Effector CD8-positive, alpha-beta T cell (primary cell): Measurements from ENCODE around the gene BRCC3.
"Not testable (repeated sequence)": the region's sequence is repeated elsewhere in the genome, so short reads cannot be mapped to it uniquely, and the experiment has no call there.

Experiments
- DNase-seq: peaks from one replicate; lab custom pipeline; 2025; lab: John Stamatoyannopoulos, UW

The BRCC3 gene

GRCh38 chrX:155143959-155144548 is 72.7 kb downstream of the BRCC3 start:
- DNase-seq: no peak

GRCh38 chrX:155144926-155145325 is 73.6 kb downstream of the BRCC3 start:
- no peak for DNase-seq

- not testable (repeated sequence) for DNase-seq
Measured at GRCh38 chrX:155147612-155148011, 76.3 kb downstream of the BRCC3 start.

- DNase-seq: not testable (repeated sequence)
Measured at GRCh38 chrX:155148166-155148565, 76.9 kb downstream of the BRCC3 start.

- no peak for DNase-seq
Measured at GRCh38 chrX:155148724-155149537, 77.6 kb downstream of the BRCC3 start.

DNA sequence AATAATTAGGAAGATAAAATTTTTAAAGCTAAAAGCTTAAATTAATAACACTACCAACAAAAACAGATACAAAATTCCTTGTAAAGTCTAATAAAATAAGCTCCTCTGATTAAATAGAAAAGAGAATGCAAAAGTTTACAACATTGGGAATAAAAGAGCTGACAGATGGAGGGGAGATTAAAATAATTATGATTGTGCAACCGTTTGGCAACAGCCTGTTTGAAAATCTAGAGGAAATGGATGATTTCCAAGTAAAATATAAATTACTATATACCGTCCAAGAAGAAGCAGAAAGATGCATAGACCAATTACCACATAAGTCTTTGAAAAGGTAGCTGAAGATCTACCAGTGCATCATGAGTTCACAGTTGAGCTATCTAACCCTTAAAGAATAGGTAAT is 98.6 kb downstream of the BRCC3 start:
- DNase-seq: no peak
